Fibroblast of lung (primary cell): ENCODE measurements around the gene SKP2. TPM values are rescaled to one million over a fixed set of nuclear protein-coding genes. Genes with fewer than 3 reads are reported as not detected.

Experiments
- DNase-seq, 2 donors: peaks; one replicate each; pipeline versions ENCODE4 v3.0.0 to v3.0.0-alpha.2; 2010; ENCODE audit warnings: low read depth in 2 of 2
- H2AFZ ChIP-seq: 2 replicates; pipeline ENCODE4 v1.5.1; 2012; ENCODE audit warnings: low read length, control low read depth, inconsistent platforms
- H3K27ac ChIP-seq: 2 replicates; pipeline ENCODE4 v1.5.1; 2011; ENCODE audit warnings: low read length, control low read depth; ENCODE audit not compliant: insufficient read depth
- H3K27me3 ChIP-seq: 2 replicates; pipeline ENCODE4 v1.5.1; 2011; ENCODE audit warnings: mild to moderate bottlenecking, low read length; ENCODE audit not compliant: control insufficient read depth, insufficient read depth
- H3K36me3 ChIP-seq: 2 replicates; pipeline ENCODE4 v1.5.1; 2011; ENCODE audit warnings: low read length; ENCODE audit not compliant: control insufficient read depth, insufficient read depth
- H3K4me1 ChIP-seq: 2 replicates; pipeline ENCODE4 v1.5.1; 2011; ENCODE audit warnings: low read length; ENCODE audit not compliant: control insufficient read depth, insufficient read depth; ENCODE audit errors: extremely low read depth
- H3K4me2 ChIP-seq: 2 replicates; pipeline ENCODE4 v1.5.1; 2011; ENCODE audit warnings: low read length, control low read depth; ENCODE audit not compliant: insufficient read depth; ENCODE audit errors: extremely low read depth
- H3K4me3 ChIP-seq, 4 experiments: fragments of 200-600 bp in 1 of 4; sonication (generic) in 1 of 4; replicated peaks in 1 of 4; 2 replicates each; pipeline ENCODE4 v1.5.1; 2011 to 2016; ENCODE audit warnings: low read length in 4 of 4, low read depth in 3 of 4, mild to moderate bottlenecking in 3 of 4, control low read depth in 2 of 4, inconsistent platforms in 1 of 4, mixed read lengths in 1 of 4; ENCODE audit not compliant: insufficient read depth in 1 of 4; ENCODE audit errors: control extremely low read depth in 1 of 4
- H3K79me2 ChIP-seq: 2 replicates; pipeline ENCODE4 v1.5.1; 2012; ENCODE audit warnings: mild to moderate bottlenecking, low read length, inconsistent platforms; ENCODE audit not compliant: control insufficient read depth, insufficient read depth
- H3K9ac ChIP-seq: 2 replicates; pipeline ENCODE4 v1.5.1; 2011; ENCODE audit warnings: mild to moderate bottlenecking, low read length, control low read depth; ENCODE audit not compliant: insufficient read depth
- H3K9me3 ChIP-seq: 2 replicates; pipeline ENCODE4 v1.5.1; 2012; ENCODE audit warnings: low read depth, low read length; ENCODE audit not compliant: control insufficient read depth, insufficient read depth
- H4K20me1 ChIP-seq: 2 replicates; pipeline ENCODE4 v1.5.1; 2011; ENCODE audit warnings: low read length; ENCODE audit not compliant: control insufficient read depth, insufficient read depth; ENCODE audit errors: extremely low read depth
- CTCF ChIP-seq, 2 donors: IDR thresholded peaks in 1 of 2; conservative IDR thresholded peaks in 1 of 2; 1 replicate in 1 of 2; 2 replicates in 1 of 2; pipeline ENCODE4 v1.5.1; 2011 to 2012; ENCODE audit warnings: low read length in 2 of 2, control low read depth in 1 of 2, inconsistent platforms in 1 of 2, low read depth in 1 of 2, mild to moderate bottlenecking in 1 of 2
- EZH2 ChIP-seq: IDR thresholded peaks from 2 replicates; pipeline ENCODE4 v1.5.1; 2012; ENCODE audit warnings: low read length, control low read depth, mild to moderate bottlenecking; ENCODE audit errors: missing control alignments
- polyA plus RNA-seq, 2 donors: library from polyadenylated mRNA; depleted of rRNA in 1 of 2; stranded (reverse) in 1 of 2; unstranded in 1 of 2; fragments of >200 nt; gene quantifications; 2 replicates each; pipeline ENCODE4 v1.2.1, GENCODE V29; 2011 to 2012; ENCODE audit warnings: missing spikeins in 1 of 2
- total RNA-seq: library from RNA; depleted of rRNA; stranded (reverse); fragments of >200 nt; gene quantifications from 2 replicates; pipeline ENCODE4 v1.2.1, GENCODE V29; 2014

The SKP2 gene
- total and polyA plus RNA-seq, 2 donors (not counting 1 experiment from before 2014, with no cell fraction given): 10.6 to 30.8 TPM

GRCh38 chr5:36209664-36210063, 57.8 kb downstream of the SKP2 start:
- Histone ChIP-seq H3K36me3 (no peaks in the 10 kb centered on the region), H3K27ac (peak overlapping the region; percentile 47), H3K9me3 (no peaks in the 10 kb centered on the region), H3K79me2 (no peaks in the 10 kb centered on the region), H3K4me2 (peak overlapping the region; percentile 8), H4K20me1 (no peaks in the 10 kb centered on the region), H3K27me3 (no peaks in the 10 kb centered on the region), H2AFZ (no peak overlapping the region), H3K4me1 (no peaks in the 10 kb centered on the region), H3K4me3 (no peak overlapping the region), H3K9ac (no peak overlapping the region)
- DNase-seq: peak; percentile 27 to 53
- no peak for TF ChIP-seq EZH2
- TF ChIP-seq CTCF (conservative IDR thresholded peaks at IDR 0.05 in 1 of 2, IDR thresholded peaks at IDR 0.05 in 1 of 2; ENCODE audit: low read depth in 1 of 2, low read length in 2 of 2): no peak

GRCh38 chr5:36214436-36214835, 62.5 kb downstream of the SKP2 start:
- no peak overlapping the region for H3K4me3 ChIP-seq
- no peak overlapping the region for H3K4me2 ChIP-seq
- no peak for TF ChIP-seq EZH2
- no peak for TF ChIP-seq CTCF (conservative IDR thresholded peaks at IDR 0.05 in 1 of 2, IDR thresholded peaks at IDR 0.05 in 1 of 2; ENCODE audit: low read depth in 1 of 2, low read length in 2 of 2)
- no peaks in the 10 kb centered on the region for H3K79me2 ChIP-seq
- no peaks in the 10 kb centered on the region for H3K9me3 ChIP-seq
- no peaks in the 10 kb centered on the region for H3K27me3 ChIP-seq
- H2AFZ ChIP-seq: no peak overlapping the region
- no peak overlapping the region for H3K27ac ChIP-seq
- H4K20me1 ChIP-seq: no peaks in the 10 kb centered on the region
- H3K9ac ChIP-seq: no peak overlapping the region
- no peaks in the 10 kb centered on the region for H3K36me3 ChIP-seq
- H3K4me1 ChIP-seq: no peaks in the 10 kb centered on the region
- DNase-seq: peak in 1 of 2 donors; percentile 15

GRCh38 chr5:36215910-36216309, 64.0 kb downstream of the SKP2 start:
- TF ChIP-seq EZH2 (no peak), CTCF (conservative IDR thresholded peaks at IDR 0.05 in 1 of 2, IDR thresholded peaks at IDR 0.05 in 1 of 2; ENCODE audit: low read depth in 1 of 2, low read length in 2 of 2) (no peak)
- no peaks in the 10 kb centered on the region for H3K4me1 ChIP-seq
- no peak overlapping the region for H3K27ac ChIP-seq
- H3K79me2 ChIP-seq: no peaks in the 10 kb centered on the region
- H3K36me3 ChIP-seq: no peaks in the 10 kb centered on the region
- H3K9ac ChIP-seq: no peak overlapping the region
- no peak overlapping the region for H3K4me3 ChIP-seq
- no peaks in the 10 kb centered on the region for H3K9me3 ChIP-seq
- no peaks in the 10 kb centered on the region for H3K27me3 ChIP-seq
- no peaks in the 10 kb centered on the region for H4K20me1 ChIP-seq
- H2AFZ ChIP-seq: no peak overlapping the region
- no peak overlapping the region for H3K4me2 ChIP-seq
- DNase-seq: no peak
